ENCODE data around the gene RASD1.

RASD1 gene

DNA sequence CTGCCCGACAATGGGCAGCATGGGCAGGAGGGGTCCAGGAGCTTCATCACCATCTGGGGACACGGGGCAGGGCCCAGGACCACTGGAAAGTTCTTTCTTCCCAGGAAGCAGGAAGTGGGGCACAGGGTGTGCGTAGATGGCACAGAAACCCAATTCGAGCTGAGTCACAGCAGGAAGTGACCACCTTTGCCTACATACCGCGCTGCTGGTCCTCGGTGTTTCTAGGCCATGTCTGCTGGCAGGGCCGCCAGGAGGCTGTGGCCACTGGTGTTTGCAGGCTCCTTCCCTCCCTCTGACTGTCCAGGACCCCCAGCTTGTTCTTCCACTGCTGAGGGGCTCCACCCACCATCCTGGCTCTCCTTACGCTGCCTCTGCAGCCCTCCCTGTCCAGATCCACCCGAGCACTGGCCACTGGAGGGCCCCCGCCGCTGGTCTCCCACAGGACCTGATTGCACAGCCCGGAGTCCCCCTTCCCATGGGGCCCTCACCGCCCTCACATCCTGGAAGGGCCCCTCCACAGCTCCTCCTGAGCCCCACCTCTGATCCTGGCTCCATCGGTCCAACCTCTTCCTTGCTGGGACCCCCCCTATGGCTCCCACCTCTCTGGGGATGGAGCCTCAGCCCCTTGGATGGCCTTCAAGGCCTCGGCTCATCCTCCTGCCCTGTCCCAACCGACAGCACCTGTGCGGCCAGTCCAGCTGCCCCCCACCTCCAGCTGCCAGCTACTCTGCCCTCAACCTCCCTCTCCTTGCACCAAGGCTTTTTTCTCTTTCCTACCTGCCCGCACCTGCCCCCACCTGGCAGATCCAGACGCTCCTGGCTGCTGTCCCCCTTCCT lies 14.5 kb upstream of the RASD1 start:
- no peak for DNase-seq (ENCODE audit: low spot score)

- DNase-seq (ENCODE audit: low spot score): no peak
Observed at GRCh38 chr17:17509601-17510425, 13.6 kb upstream of the RASD1 start.

GRCh38 chr17:17508646-17509591 lies 12.7 kb upstream of the RASD1 start:
- no peak for DNase-seq (ENCODE audit: low spot score)

DNA sequence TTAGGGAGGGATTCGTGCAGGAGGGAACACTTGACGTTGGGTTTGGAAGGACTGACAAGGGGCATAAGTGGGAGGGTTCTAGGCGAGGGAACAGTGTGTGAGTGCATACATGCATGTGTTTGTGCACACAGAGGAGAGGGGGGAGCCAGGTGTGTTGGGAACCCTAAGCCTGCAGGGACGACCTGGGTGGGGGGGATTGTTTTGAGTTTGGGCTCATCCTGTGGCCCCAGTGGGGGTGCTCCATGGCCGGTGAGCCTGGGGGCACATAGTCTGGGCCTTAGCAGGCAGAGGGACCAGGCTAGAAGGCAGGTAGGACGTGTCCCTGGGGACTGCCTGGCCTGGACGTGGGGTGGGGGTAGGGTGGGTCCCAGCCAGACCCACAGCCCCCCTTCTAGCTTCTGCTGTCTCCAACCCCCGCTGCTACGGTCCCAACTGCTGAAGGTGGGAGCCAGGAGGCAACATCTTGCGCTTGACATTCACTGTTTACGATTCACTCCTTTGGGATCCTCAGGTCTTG lies 11.9 kb upstream of the RASD1 start:
- no peak for DNase-seq (ENCODE audit: low spot score)

GRCh38 chr17:17507465-17508011 lies 11.3 kb upstream of the RASD1 start:
- no peak for DNase-seq (ENCODE audit: low spot score)

- no peak for DNase-seq (ENCODE audit: low spot score)
Observed at GRCh38 chr17:17506893-17507464, 10.8 kb upstream of the RASD1 start.

GRCh38 chr17:17506181-17506741 lies 10.1 kb upstream of the RASD1 start:
- DNase-seq (ENCODE audit: low spot score): no peak

DNA sequence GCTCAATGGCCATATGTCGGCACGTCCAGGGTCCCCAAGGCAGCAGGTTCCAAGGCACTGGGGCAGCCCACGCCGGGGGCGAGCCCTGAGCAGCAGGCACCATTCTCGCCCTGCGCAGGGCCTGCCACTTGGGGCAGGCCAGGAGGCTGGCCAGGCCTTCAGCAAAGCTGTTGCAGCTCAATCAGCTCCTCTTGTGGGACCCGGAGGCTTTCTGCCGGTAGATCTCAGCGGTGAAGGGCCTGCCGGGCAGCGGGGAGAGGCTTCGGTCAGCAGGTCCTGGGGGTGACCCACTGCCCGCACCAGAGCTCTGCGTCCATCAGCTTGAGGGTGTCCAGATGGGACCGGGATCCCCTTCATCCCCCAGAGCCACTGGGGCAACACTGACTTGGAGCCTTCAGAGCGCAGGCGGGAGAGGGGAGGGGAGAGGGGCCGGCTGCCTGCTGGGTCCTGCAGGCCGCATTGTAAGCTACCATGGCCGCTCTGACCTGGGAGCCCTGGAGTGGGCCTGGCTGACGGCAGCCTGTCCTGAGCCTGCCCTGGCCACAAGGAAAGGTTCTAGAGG lies 9.5 kb upstream of the RASD1 start:
- DNase-seq (ENCODE audit: low spot score): no peak

DNA sequence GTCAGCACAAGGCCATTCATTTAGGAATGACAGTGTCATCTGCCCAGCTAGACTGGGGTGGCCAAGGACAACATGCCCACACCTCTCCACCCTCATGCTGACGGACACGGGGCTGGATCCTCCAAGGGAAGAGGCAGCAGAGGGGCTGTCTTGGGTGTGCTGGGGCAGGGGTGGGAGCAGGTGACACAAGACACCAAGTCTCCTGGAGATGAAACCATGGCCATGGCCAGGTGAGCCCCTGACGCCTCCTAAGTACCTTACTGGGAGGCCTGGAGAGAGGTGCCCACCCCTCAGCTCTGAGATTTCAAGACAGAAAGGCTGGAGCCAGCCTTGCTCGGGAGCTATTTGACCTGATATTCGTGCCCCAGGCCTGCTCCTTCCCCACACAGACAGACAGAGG lies 9.0 kb upstream of the RASD1 start:
- DNase-seq (ENCODE audit: low spot score): no peak

DNA sequence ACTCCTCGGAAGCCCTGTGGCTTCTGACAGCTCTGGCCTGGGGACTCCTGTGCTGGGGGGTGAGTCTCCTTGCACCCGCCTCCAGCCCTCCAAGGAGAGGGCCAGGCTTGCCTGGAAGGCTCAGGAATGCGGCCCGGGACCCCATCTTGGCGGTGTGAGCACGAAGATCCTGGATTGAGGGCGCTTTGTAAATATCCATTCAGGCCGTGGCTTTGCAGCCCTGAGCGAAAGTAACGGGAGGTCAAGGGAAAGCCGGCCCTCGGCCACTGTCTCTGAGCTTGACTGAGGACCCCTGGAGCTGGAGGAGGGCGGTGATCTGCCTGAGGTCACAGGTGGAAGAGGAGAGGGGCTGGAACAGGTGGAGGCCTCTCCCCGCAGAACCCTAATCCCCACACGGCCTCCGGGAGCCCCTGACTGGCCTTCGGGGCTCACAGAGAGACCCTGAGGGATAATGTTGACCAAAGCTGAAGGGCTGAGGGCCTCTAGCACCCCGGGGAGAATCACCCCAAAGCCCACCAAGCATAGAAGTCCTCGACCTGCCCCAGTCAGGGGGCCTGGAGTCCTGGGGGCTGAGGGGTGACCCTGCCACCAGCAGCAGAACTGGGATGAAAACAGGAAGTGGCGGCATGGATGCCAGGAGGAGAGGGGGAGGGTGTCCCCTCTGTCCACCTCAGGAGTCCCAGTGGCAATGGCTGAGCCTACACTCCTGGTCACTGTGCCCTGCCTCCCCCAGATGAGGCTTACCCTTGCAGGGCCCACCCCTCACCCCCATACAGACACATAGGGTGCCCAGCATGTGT lies 8.3 kb upstream of the RASD1 start:
- no peak for DNase-seq (ENCODE audit: low spot score)

DNA sequence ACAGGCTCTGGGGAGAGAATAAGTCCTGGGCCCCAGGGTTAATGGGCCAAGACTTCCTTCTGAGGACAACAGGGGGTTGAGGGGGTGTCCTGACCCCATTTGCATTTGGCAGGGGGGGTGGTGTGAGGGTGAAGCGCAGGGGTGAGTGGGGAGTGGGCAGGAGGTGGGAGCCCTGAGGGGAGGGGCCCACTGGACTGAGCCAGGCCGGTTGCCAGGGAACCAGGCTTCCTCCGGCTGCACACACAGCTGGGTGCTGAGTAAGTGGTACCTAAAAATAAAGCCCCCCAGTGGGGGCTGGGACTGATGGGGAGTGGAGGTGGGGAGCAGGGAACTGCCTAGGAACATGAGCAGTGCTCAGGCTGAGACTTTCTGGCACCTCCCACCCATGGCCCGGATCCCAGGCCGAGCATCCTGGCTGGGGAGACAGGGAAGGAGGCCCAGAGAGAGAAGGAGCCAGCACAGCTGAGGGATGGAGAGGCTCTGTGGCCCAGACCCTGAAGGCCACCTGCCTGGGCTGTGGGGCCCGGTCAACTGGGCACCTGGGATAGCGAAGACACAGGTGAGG lies 7.5 kb upstream of the RASD1 start:
- DNase-seq (ENCODE audit: low spot score): no peak

DNA sequence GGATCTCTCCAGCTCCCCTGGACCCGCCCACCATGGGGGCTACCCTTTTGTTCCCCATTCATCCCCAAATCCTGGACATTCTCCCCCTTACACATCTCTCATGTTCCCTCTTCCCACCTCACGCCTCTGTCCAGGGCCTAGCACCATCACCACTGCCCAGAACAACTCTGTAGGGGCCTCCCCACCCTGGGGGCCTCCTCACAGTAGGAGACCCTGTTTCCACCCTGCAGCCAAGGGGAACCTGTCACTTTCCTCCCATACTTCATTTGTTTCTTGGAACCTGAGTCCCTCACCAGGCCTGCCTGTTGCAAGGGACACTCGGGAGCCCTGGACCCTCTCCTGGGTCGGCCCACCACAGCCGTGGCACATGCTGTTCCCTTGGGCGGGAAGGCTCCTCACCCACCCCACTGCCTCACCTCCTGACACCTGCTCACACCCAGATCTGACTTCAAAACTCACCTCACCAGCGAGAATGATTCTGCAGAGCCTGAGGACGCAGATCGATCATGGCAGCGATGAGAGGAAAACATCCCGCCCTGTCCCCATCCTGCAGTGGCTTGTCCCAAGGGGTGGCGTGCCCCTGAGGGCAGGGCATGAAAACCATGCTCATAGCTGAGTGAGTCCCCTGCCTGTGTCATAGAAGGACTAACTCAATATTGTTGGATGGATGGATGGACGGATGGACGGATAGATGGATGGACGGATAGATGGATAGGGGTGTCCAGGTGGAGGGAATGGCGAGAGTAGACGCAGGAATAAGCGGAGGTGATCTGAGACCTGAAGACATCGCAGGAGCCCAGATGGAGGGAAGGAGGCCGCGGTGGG lies 6.8 kb upstream of the RASD1 start:
- DNase-seq (ENCODE audit: low spot score): no peak

- DNase-seq (ENCODE audit: low spot score): no peak
Observed at GRCh38 chr17:17500999-17501605, 4.9 kb upstream of the RASD1 start.

GRCh38 chr17:17499402-17500145 lies 3.4 kb upstream of the RASD1 start:
- no peak for DNase-seq (ENCODE audit: low spot score)

DNA sequence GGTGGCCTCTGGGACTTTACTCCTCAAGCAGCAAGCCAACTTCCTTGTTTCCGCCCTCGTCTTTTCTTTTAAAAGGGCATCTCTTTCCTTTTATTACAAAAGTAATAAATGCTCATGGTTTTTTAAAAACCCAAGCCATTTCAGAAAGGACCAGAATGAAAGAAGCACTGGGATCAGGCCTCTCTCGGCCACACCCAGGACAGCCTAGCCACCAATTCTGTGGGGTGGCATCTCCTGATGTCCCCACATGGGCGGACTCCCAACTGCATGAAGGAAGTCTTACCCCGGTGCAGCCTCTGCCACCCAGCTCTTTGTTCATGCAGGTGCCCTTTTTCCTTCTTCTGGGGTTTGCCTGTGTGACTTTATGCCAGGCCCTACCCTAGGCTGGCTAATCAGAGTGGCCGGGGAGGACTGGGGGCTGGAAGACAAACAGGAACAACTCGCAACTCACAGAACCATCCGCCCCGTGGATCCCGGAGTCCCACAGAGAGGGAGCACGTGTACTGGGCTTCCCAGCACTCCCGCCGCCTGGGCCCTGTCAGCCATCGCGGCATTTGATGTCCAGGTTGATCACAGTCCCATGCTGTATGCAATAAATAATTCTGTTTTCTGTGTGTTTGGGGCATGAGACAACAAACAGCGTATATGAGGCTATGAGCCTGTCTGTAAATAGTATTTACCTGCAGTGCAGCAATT lies 2.6 kb upstream of the RASD1 start:
- no peak for DNase-seq (ENCODE audit: low spot score)

DNA sequence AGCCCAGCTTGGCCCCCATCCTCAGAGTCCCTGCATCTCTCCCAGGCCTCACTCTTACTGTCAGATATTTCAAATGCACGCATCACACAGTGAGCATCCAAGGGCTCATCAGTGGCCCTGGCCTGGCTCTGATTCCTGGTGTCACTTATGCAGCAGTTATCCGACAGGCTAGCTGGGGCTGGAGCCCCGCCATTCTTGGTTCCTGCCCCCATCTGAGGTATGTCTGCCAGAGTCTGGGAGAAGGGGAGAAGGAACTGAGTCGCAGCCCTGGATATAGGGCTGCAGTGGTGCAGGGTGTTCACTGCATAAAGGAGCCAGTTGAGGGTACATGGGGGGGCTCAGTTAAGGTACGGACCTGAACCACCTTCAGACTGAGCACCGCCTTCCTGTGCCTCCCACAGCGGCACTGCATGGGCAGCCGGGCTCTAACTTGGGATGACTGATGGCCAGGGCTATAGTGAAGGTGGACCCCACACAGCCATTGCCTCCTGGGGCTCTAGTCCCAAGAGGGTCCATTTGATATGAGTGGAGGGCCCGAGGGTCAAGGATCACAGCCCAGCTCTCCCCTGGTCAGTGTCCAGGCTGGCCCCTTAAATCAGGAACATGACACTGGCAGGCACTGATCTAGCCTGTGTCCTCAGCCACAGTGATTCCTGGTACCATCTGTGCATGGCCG lies 1.8 kb upstream of the RASD1 start:
- no peak for DNase-seq (ENCODE audit: low spot score)

Measured in RKO (cell line).